Measurements from ENCODE around the gene ACE. TPM values are rescaled to one million over a fixed set of nuclear protein-coding genes. Genes with fewer than 3 reads are reported as not detected.
A peak's percentile ranks its signal among the peaks of the same experiment; 100 is the strongest.

The ACE gene
- total RNA-seq, 2 donors from 2014 or later: 38.3 to 45.2 TPM

GRCh38 chr17:63445065-63445464, 31.8 kb upstream of the ACE start:
- H3K9ac ChIP-seq (ENCODE audit: low read depth in 2 of 2, low read length in 2 of 2): peak overlapping the region; percentile 87 to 96
- no peaks in the 10 kb centered on the region for H3K4me1 ChIP-seq
- DNase-seq: peak; percentile 57

GRCh38 chr17:63445571-63445953, 31.3 kb upstream of the ACE start:
- DNase-seq: peak; percentile 56
- Histone ChIP-seq H3K4me1 (no peaks in the 10 kb centered on the region), H3K9ac (ENCODE audit: low read depth in 2 of 2, low read length in 2 of 2) (peak overlapping the region; percentile 87 to 96), H3K9me3 (no peaks in the 10 kb centered on the region), H3K4me3 (peak overlapping the region; percentile 78), H3K36me3 (no peaks in the 10 kb centered on the region), H3K27ac (peak overlapping the region; percentile 75), H3K27me3 (no peaks in the 10 kb centered on the region)
- intact Hi-C loops (cut with DNase I): no loop called here
- TF ChIP-seq CTCF (IDR thresholded peaks at IDR 0.05): no peak

More at GRCh38 chr17:63445065-63445464, 31.8 kb upstream of the ACE start:
- peak overlapping the region; percentile 78 for H3K4me3 ChIP-seq
- no peaks in the 10 kb centered on the region for H3K36me3 ChIP-seq
- no peaks in the 10 kb centered on the region for H3K9me3 ChIP-seq
- H3K27ac ChIP-seq: peak overlapping the region; percentile 75
- TF ChIP-seq CTCF (IDR thresholded peaks at IDR 0.05): no peak
- intact Hi-C loops (cut with DNase I): no loop called here
- H3K27me3 ChIP-seq: no peaks in the 10 kb centered on the region

- Histone ChIP-seq H3K4me1 (no peaks in the 10 kb centered on the region), H3K27ac (peak within 1 kb of the TSS; percentile 75), H3K9ac (ENCODE audit: low read depth in 2 of 2, low read length in 2 of 2) (peak within 1 kb of the TSS; percentile 87 to 96), H3K27me3 (no peaks in the 10 kb centered on the region), H3K36me3 (no peaks in the 10 kb centered on the region), H3K4me3 (peak within 1 kb of the TSS; percentile 78), H3K9me3 (no peaks in the 10 kb centered on the region)
- intact Hi-C loops (cut with DNase I): no loop called here
- peak; percentile 66 for TF ChIP-seq CTCF (IDR thresholded peaks at IDR 0.05)
- DNase-seq: peak; percentile 88
Measured at GRCh38 chr17:63445954-63446752, 30.7 kb upstream of the ACE start, which contains the start of gene CYB561. TSS of gene CYB561 (minus strand) at chr17:63446306. CDS start at chr17:63437547, 8,759 bp downstream.

- no peak for TF ChIP-seq CTCF (IDR thresholded peaks at IDR 0.05)
- Histone ChIP-seq H3K27me3 (no peaks in the 10 kb centered on the region), H3K36me3 (no peaks in the 10 kb centered on the region), H3K27ac (peak overlapping the region; percentile 75), H3K9me3 (no peaks in the 10 kb centered on the region), H3K9ac (ENCODE audit: low read depth in 2 of 2, low read length in 2 of 2) (peak overlapping the region; percentile 48 to 96), H3K4me3 (peak overlapping the region; percentile 78), H3K4me1 (no peaks in the 10 kb centered on the region)
- DNase-seq: peak; percentile 88
- intact Hi-C loops (cut with DNase I): no loop called here
Measured at GRCh38 chr17:63446753-63447470, 29.9 kb upstream of the ACE start.

GRCh38 chr17:63447471-63448009, 29.3 kb upstream of the ACE start:
- Histone ChIP-seq H3K4me1 (no peaks in the 10 kb centered on the region), H3K4me3 (no peak overlapping the region), H3K27ac (peak overlapping the region; percentile 75), H3K27me3 (no peaks in the 10 kb centered on the region), H3K9ac (ENCODE audit: low read depth in 2 of 2, low read length in 2 of 2) (peak overlapping the region; percentile 27 to 48), H3K9me3 (no peaks in the 10 kb centered on the region), H3K36me3 (no peaks in the 10 kb centered on the region)
- DNase-seq: no peak
- no peak for TF ChIP-seq CTCF (IDR thresholded peaks at IDR 0.05)
- intact Hi-C loops (cut with DNase I): no loop called here

Measured in colonic mucosa (tissue), 4 donors.